Embryonic facial prominence (tissue), 1 donor: ENCODE measurements around the gene FAM81A.
"Not testable (repeated sequence)": the region's sequence is repeated elsewhere in the genome, so short reads cannot be mapped to it uniquely, and the experiment has no call there.

Source experiments
- DNase-seq: peaks from one replicate; pipeline ENCODE4 v3.0.0-alpha.2; 2016; ENCODE audit errors: extremely low spot score

FAM81A gene

DNA sequence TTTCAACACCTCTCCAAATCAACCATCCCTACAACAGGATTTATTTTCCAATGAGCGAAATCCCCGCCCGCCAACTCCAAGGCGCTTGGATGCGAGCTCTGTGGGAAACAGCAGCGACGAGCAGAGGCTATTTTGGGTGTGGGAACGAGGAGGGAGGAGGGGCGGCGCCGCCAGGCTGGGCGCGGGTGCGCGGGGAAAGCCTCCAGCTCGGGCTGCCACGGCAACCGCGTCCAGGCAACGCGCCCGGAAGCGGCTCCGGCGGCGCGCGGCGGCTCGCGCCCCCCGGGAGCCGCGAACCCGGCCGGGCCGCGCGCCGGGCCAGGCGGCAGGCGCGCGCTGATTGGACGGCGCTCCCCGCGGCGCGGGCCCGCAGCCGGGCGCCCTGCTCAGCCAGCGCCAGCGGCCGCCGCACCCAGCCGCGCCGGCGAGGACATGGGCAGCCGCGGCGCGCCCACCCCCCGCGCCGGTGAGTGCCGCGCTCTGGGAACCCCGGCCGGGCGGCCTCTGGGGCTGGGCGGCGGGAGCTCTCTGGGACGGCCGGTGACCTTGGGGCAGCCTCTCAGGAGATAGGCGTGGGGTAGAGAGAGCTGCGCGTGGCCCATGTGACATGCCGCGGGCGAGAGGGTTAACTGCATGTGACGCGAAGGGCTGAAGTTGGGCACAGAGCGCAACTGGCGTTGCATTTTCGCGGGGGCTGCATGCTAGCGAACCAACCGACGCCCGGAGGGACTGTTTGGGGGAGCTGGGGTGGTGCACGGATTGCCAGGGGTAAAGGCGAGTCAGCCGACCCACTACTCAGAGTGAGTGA, at the start of gene FAM81A:
FAM81A (plus strand) TSS at position 370 of the 808 bp plus-strand sequence. CDS start 20,441 bp downstream, outside the sequence.
- DNase-seq = peak; percentile 37

DNA sequence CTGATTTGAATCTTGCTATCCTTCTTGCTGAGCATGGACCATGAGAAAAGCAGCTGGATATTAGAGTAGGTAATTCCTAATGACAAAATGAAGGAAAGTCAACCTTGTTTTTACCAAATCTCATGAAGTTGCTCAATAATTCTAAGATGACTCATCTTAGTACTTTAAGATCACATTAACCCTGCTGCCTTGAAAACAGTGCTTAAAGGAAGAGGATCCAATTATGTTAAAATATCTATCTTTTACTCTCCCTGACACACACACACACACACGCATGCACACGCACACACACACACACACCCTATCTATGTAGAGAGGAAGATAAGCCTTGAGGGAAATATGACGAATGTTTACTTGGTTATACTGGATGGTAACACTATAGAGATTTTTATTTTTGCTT, 49.3 kb upstream of the FAM81A start:
- DNase-seq = no peak

DNA sequence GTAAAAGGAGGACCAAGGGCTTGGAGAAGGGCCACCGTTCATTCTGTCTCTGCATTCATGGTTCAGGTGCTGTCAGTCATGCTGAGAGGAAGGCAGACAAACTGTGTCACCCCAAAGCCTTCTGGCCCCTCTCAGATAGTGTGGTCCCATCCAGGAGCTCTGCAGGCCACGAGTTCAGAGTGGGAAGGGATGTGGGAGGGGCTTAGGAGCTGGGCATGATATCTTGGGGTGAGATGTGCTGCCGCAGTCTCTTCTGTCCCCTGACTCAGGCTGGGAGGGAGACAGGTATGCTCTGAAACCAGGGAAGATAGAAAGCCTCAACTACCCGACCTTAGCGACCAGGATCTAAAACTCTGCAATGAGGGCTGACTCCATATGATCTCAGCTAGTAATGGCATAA, 45.7 kb upstream of the FAM81A start:
- DNase-seq = no peak

GRCh38 chr15:59394166-59394661, 43.8 kb upstream of the FAM81A start:
- DNase-seq = no peak

GRCh38 chr15:59396211-59396610, 41.8 kb upstream of the FAM81A start:
- no peak for DNase-seq

DNA sequence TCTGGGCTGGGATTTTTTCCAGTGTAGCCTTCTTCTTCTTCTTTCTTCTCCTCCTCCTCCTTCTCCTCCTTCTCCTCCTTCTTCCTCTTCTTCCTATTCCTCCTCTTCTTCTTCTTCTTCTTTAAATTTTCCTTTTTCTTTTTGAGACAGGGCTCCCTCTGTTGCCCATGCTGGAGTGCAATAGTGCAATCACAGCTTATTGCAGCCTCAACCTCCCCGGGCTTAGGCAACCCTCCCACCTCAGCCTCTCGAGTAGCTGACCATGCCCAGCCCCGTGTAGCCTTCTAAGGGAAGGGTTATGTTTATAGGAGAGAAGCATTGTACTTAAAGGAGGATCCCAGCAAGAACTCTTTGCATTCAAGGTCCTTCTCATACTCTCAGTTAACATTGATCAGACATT, 41.3 kb upstream of the FAM81A start:
- DNase-seq = no peak

DNA sequence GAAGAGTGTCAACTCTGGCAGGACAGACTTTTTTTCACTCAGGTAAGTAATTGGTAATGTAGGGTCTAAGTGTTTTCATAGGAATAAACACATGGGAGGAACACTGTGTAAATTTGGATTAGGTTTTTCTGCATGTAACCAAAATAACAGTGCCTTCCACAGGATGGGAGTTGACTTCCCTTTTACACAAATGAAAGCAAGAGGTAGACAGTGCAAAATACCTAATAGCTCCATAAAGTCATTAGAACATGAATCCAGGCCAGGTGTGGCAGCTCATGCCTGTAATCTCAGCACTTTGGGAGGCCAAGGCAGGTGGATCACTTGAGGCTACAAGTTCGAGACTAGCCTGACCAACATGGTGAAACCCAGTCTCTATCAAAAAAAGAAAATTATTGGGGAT, 39.8 kb upstream of the FAM81A start:
- no peak for DNase-seq

DNA sequence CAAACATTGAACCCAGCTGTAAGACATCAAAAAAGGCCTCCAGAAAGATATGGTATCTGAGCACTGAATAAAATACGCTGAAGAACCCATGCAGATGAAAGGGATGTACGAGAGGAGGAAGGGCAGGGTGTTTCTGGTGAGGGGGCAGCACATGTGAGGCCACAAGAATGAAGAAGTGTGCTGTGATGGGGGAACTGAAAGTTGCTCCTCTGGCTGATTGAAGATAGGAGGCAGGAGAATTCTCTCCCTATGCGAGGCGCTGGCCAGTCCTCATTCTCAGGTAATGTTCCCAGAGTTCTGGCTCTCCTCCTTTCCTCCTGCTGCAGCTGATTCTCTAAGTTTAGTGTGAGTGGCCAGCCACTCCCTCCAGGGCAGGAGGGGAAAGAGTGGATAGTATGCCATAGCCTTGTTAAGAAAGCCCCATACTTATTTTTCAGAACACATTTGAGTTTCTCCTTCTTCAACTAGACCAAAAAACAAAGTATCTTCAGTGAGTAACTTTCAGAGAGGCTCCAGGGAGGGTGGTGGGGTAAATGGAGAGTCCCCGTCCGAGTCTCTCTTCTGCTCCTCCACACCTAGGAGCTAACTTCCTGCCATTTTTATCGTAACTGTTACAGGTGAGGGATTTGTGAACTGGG, 38.4 kb upstream of the FAM81A start:
- DNase-seq = no peak

- no peak for DNase-seq
These were observed 37.7 kb upstream of the FAM81A start for GRCh38 chr15:59400103-59400813.

DNA sequence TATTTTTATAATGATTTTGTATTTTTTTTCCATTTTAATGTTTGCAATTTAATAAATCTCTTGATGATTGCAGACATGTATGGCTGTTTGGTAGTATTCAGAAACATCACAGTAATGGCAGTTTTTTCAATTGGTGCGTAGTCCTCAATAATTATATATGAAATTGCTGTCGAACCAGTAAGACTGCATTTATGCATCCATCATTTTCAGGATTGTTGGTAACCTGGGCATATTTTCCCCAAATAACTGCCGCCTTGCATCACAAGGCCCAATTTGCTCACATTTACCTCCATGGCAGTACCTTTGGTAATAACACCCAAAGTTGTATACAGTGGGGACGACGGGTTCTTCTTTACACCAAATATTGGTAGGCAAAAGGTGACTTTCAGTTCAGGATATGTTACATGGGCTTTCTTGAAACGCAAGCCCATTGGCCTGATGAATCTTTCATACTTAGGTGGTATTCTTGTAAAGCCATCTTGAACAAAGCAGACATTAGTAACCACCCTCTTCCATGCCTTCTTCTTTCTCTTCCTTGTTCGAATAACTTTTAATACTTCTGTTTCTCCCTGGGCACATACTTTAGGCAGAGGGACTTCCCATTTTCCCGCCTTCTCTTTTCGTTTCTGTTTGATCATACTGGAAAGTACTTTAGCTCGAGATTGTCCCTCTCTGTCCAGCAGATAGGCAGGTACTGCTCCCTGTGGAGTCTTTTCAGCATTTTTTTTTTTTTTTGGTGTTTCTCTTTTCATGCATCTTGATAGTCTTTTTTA, 36.7 kb upstream of the FAM81A start:
- DNase-seq = not testable (repeated sequence)

- DNase-seq = no peak
These were observed 36.0 kb upstream of the FAM81A start for GRCh38 chr15:59401824-59402569.

DNA sequence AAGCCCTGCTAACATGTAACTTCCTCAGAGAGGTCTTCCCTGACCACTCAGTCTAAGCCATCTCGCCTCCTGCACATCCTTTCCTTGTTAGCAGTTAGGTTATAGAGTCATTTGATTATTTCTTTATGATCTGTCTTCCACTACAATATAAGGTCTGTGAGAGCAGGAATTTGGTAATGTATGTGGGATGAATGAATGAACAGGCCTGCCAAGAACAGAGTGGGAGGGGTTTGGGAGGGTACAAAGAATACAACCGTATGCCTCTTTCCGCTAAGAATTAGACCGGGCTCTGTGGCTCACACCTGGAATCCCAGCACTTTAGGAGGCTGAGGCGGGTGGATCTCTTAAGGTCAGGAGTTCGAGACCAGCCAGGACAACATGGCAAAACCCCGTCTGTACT, 32.9 kb upstream of the FAM81A start:
- no peak for DNase-seq

- DNase-seq = no peak
These were observed 31.5 kb upstream of the FAM81A start for GRCh38 chr15:59406446-59406845.

DNA sequence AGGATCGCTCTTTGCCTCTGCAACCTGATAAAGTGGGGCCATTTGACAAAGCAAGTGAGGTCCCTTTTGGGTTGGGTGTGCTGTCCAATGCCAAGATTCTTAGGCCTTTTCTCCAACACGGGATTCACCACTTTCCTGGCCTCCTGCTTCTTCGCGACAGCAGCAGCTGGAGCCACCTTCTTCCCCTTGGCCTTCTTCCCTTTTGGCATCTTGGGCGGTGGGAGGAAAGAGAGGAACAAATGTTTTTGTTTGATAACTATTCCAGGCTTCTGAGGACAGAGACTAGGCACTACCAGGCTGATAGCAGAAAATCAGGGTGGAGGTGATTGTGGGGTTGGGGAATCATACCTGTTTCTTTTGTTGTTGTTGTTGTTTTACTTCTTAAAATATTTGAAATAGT, 30.0 kb upstream of the FAM81A start:
- DNase-seq = no peak

DNA sequence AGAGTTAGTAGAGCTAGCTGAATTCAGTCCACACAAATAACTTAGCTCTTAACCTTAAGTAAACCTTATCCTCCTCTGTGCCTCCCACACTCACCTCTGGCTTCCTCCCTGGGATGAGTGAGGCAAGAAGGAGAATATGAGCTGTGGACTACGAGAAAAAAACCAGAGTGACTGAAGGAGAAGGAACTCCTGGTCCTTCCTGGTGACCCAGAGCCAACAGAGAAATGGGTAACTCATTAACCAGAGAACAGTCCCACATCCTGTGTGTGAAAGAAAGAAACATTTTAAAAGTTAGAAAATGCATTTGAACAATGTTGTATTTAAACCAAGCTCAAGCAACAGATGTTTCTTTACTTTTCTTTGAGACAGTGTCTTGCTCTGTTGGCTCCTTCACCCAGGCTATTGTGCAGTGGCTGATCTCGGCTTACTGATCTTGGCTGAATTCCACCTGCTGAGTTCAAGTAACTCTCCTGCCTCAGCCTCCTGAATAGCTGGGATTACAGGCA, 27.5 kb upstream of the FAM81A start:
- DNase-seq = no peak

DNA sequence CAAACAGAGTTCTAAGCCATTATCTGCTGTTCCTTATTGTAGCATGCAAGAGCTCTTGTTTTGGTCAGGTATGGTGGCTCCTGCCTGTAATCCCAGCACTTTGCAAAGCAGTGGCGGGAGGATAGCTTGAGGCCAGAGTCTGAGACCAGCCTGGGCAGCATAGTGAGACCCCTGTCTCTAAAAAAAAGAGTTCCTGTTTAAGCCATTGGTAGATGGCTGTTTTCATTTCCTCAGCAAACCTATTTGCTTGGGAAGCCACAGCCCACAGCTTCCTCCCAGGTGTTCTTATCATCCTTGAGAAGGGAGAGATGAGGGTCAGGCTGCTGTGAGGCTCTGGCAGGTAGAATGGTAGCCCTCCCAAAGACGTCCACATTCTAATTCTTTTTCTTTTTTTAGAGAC, 24.4 kb upstream of the FAM81A start:
- DNase-seq = no peak

DNA sequence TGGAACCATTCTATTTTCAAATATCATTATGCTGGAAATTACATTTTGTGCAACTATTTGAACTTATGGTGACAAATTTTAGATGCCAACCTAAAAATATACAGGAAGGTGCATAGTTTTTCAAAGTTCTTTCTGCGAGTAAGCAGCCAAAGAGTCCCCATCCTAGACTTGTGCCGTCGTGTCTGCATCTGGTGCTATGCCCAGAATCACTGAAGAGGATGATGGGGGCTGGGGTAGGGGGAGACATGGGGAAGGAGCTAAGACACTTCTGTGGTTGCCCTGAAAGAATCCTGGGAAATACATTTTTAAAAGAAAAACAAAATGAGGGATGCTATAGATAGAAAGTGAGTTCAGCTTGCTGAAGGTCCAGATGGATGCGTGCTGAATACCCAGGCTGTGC, 21.2 kb upstream of the FAM81A start:
- no peak for DNase-seq

DNA sequence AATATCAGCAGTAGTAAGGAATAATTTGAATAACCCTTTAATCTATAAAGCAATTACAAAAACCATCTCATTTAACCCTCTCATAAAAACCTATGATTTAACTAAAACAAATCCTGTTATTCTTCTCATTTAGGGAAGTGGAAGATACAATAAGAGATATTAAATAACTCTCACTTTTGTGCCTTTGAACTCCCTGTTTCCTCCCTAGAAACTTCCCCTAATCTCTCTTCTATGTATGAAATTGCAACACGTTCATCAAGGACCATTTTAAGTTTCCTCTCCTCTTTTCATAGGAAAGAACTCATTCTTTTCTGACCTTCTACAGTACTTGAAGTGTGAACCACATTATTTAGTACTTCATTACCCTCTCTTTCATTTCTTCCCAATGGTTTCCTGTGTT, 18.8 kb upstream of the FAM81A start:
- no peak for DNase-seq

GRCh38 chr15:59420108-59420507, 17.9 kb upstream of the FAM81A start:
- DNase-seq = no peak

DNA sequence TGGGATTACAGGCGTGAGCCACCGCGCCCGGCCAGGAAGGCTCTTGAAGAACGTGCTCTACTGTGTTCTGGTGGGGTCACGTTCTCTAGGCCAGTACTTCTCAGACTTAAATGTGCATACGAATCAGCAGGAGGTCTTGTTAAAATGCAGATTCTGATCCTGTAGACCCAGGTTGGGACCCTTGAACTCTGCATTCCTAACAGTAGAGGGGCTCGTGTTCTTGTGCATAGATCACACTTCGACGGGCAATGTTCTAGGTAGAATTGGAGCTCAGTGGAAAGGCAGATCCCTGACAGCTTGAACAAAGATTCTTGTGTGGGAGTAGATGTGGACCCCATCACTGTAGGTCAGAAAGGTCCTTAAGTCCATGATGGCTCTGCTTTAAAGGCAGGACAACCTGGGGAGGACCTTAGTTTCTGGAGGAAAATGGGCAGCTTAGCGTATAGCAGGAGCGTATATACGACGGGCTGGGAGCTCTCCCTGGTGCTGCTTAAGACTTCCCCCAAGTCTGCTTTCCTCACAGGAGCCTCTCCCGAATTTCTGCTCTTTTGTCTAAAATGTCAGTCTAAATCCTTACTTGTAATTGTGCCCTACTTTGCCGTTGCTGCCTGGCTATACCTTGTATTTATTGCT, 16.9 kb upstream of the FAM81A start:
- no peak for DNase-seq
